ENCODE data around the gene TBC1D1.

Gene TBC1D1

GRCh38 chr4:38154681-38155588 lies 264.1 kb downstream of the TBC1D1 start:
- DNase-seq: peak; percentile 30

- DNase-seq: peak; percentile 45
These were observed 264.9 kb downstream of the TBC1D1 start for GRCh38 chr4:38155589-38156294.

- no peak for DNase-seq
These were observed 266.7 kb downstream of the TBC1D1 start for GRCh38 chr4:38157592-38157991.

GRCh38 chr4:38160487-38161207 lies 269.8 kb downstream of the TBC1D1 start:
- peak; percentile 98 for DNase-seq

- DNase-seq: no peak
These were observed 270.6 kb downstream of the TBC1D1 start for GRCh38 chr4:38161208-38162113.

GRCh38 chr4:38162240-38162784 lies 271.4 kb downstream of the TBC1D1 start:
- no peak for DNase-seq

- DNase-seq: peak; percentile 59
These were observed 272.5 kb downstream of the TBC1D1 start for GRCh38 chr4:38163216-38164006.

- DNase-seq: no peak
These were observed 273.5 kb downstream of the TBC1D1 start for GRCh38 chr4:38164346-38164745.

GRCh38 chr4:38166082-38166481 lies 275.2 kb downstream of the TBC1D1 start:
- peak; percentile 94 for DNase-seq

- no peak for DNase-seq
These were observed 275.9 kb downstream of the TBC1D1 start for GRCh38 chr4:38166768-38167167.

- DNase-seq: no peak
These were observed 277.1 kb downstream of the TBC1D1 start for GRCh38 chr4:38167973-38168372.

- DNase-seq: no peak
These were observed 278.6 kb downstream of the TBC1D1 start for GRCh38 chr4:38169524-38169923.

- DNase-seq: no peak
These were observed 279.7 kb downstream of the TBC1D1 start for GRCh38 chr4:38170338-38171169.

GRCh38 chr4:38172078-38172477 lies 281.2 kb downstream of the TBC1D1 start:
- no peak for DNase-seq

GRCh38 chr4:38173935-38174518 lies 283.1 kb downstream of the TBC1D1 start:
- DNase-seq: no peak

GRCh38 chr4:38174801-38175200 lies 283.9 kb downstream of the TBC1D1 start:
- peak; percentile 90 for DNase-seq

- DNase-seq: no peak
These were observed 285.3 kb downstream of the TBC1D1 start for GRCh38 chr4:38176165-38176564.

- peak; percentile 37 for DNase-seq
These were observed 286.2 kb downstream of the TBC1D1 start for GRCh38 chr4:38177035-38177546.

- DNase-seq: peak; percentile 51
These were observed 286.9 kb downstream of the TBC1D1 start for GRCh38 chr4:38177641-38178391.
